SHP77 (cell line): ENCODE measurements around the gene MTR.

ENCODE experiments used
- DNase-seq, 2 experiments: peaks; one replicate each; lab custom pipeline; 2025; lab: John Stamatoyannopoulos, UW

Gene MTR

GRCh38 chr1:236952246-236953003 lies 157.3 kb downstream of the MTR start:
- no peak for DNase-seq

DNA sequence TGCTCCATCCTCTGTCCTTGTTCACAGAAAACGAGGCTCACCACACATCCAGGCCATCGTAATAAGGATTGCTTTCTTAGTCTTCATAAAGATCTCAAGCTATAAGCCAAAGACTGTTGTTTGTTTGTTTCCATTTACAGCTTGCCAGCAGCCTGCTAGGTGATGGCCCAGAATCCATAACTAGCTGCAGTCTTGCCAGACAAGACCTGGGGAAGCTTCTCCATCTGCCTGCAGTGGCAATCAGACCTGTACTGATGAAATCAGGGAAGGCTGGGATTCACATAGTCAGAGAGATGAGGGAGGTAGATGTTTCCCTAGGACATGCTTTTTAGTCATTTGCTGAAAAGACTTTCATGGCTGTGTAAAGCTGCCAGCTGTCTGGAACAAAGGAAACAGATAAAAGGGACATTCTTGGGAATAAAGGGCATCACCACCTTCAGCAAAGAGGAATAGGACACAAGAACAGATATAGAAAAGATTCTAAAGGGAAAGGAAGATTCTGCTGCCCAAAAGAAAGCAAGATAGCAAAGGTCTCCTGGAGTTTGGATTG lies 158.1 kb downstream of the MTR start:
- no peak for DNase-seq
